K562 (cell line): Measurements from ENCODE around the gene COL4A6. TPM values are rescaled to one million over a fixed set of nuclear protein-coding genes. Genes with fewer than 3 reads are reported as not detected.

Experiments
- ATAC-seq: fragments of 200-7000 bp; cut with Tn5 transposase; 3 replicates; pipeline ENCODE4 v1.9.1; 2020; ENCODE audit warnings: moderate library complexity
- BruUV-seq: library from RNA; stranded (reverse); fragments of 400-500 nt; replicated peaks from 2 replicates; lab custom pipeline; 2021; lab: Mats Ljungman, UMichigan
- CTCF ChIA-PET: fragments of 300-600 bp; formaldehyde crosslinking; extraction: SDS; loops from one replicate; lab custom pipeline; 2021; ENCODE audit warnings: low intra/inter-chr PET ratio; lab: Yijun Ruan, JAX
- POLR2A ChIA-PET: fragments of 300-600, 350-650 bp; sonication (Branson Sonifier 250); formaldehyde crosslinking; extraction: SDS; loops from one replicate; lab custom pipeline; 2021; ENCODE audit warnings: antibody characterized with exemption, inconsistent platforms; lab: Yijun Ruan, JAX
- DNase-seq, 4 experiments: peaks; one replicate each; pipeline versions ENCODE4 v3.0.0 to v3.0.0-alpha.2; 2011 to 2018; ENCODE audit warnings: low spot score in 3 of 4, mixed read lengths in 3 of 4; ENCODE audit errors: extremely low read depth in 1 of 4
- FAIRE-seq: peaks from 2 replicates; lab custom pipeline; 2011; peaks lifted over from hg19 to GRCh38; lab: Jason Lieb, UNC
- H2AFZ ChIP-seq: 2 replicates; pipeline ENCODE4 v1.6.0; 2011; ENCODE audit warnings: low read depth, low read length, control low read depth, inconsistent platforms
- H3K27ac ChIP-seq: fragments of 200-600 bp; 3 replicates; pipeline ENCODE4 v1.8.0; 2011; ENCODE audit warnings: low read depth, mild to moderate bottlenecking, control low read depth, inconsistent platforms, low read length, moderate library complexity, mixed read lengths; ENCODE audit errors: extremely low read depth
- H3K27me3 ChIP-seq, 2 experiments: fragments of 300-600 bp in 1 of 2; 2 replicates in 1 of 2; 3 replicates in 1 of 2; pipeline versions ENCODE4 v1.6.0 to v1.8.0; 2011; ENCODE audit warnings: inconsistent platforms in 2 of 2, low read length in 2 of 2, mild to moderate bottlenecking in 1 of 2, mixed read lengths in 1 of 2, moderate library complexity in 1 of 2; ENCODE audit not compliant: control insufficient read depth in 2 of 2, insufficient read depth in 2 of 2
- H3K36me3 ChIP-seq: fragments of 300-600 bp; 3 replicates; pipeline ENCODE4 v1.8.0; 2011; ENCODE audit warnings: mild to moderate bottlenecking, low read length, inconsistent platforms; ENCODE audit not compliant: control insufficient read depth, insufficient read depth
- H3K4me1 ChIP-seq, 2 experiments: fragments of 200-600 bp in 1 of 2; replicated peaks in 1 of 2; 2 replicates in 1 of 2; 3 replicates in 1 of 2; pipeline versions ENCODE4 v1.5.1 to v1.8.0; 2011; ENCODE audit warnings: inconsistent platforms in 2 of 2, low read length in 2 of 2, mild to moderate bottlenecking in 1 of 2, mixed read lengths in 1 of 2, moderate library complexity in 1 of 2; ENCODE audit not compliant: control insufficient read depth in 2 of 2, insufficient read depth in 2 of 2
- H3K4me2 ChIP-seq: 2 replicates; pipeline ENCODE4 v1.6.1; 2011; ENCODE audit warnings: low read length, control low read depth, inconsistent platforms, mixed read lengths; ENCODE audit not compliant: insufficient read depth
- H3K4me3 ChIP-seq: fragments of 200-600 bp; sonication (generic), shearing (Covaris generic); 2 replicates; pipeline ENCODE4 v1.5.1; 2016; ENCODE audit warnings: control low read depth, inconsistent platforms
- H3K79me2 ChIP-seq: fragments of 200-600 bp; 3 replicates; pipeline ENCODE4 v1.8.0; 2011; ENCODE audit warnings: low read length, inconsistent platforms; ENCODE audit not compliant: control insufficient read depth, insufficient read depth
- H3K9ac ChIP-seq, 2 experiments: 2 replicates each; pipeline versions ENCODE4 v1.6.0 to v1.6.1; 2011; ENCODE audit warnings: low read depth in 2 of 2, low read length in 2 of 2, control low read depth in 1 of 2, inconsistent platforms in 1 of 2, mild to moderate bottlenecking in 1 of 2, mixed read lengths in 1 of 2; ENCODE audit not compliant: insufficient read depth in 1 of 2
- H3K9me1 ChIP-seq: one replicate; pipeline ENCODE4 v1.6.0; 2011; ENCODE audit warnings: inconsistent platforms, mild to moderate bottlenecking, low read length, moderate library complexity; ENCODE audit not compliant: control insufficient read depth, insufficient read depth
- H3K9me3 ChIP-seq: replicated peaks from 2 replicates; pipeline ENCODE4 v1.5.1; 2011; ENCODE audit warnings: low read depth, low read length, inconsistent platforms; ENCODE audit not compliant: control insufficient read depth, insufficient read depth
- H4K20me1 ChIP-seq: replicated peaks from 2 replicates; pipeline ENCODE4 v1.6.1; 2011; ENCODE audit warnings: low read length, inconsistent platforms, mixed read lengths; ENCODE audit not compliant: control insufficient read depth, insufficient read depth
- ATF6 ChIP-seq: sonication (generic); formaldehyde crosslinking; IDR thresholded peaks from 2 replicates; pipeline ENCODE4 v1.4.0; 2020; ENCODE audit warnings: mild to moderate bottlenecking, missing genetic modification reagents
- GATAD2B ChIP-seq: fragments of 450-650 bp; IDR thresholded peaks from 2 replicates; pipeline ENCODE4 v1.6.1; 2017; ENCODE audit warnings: mild to moderate bottlenecking, borderline replicate concordance
- IFI16 ChIP-seq: fragments of 250-450 bp; sonication (Bioruptor Pico); IDR thresholded peaks from 2 replicates; pipeline ENCODE4 v2.1.2; 2022; ENCODE audit warnings: mild to moderate bottlenecking, inconsistent platforms
- KAT8 ChIP-seq: fragments of 450-650 bp; IDR thresholded peaks from 2 replicates; pipeline ENCODE4 v1.6.1; 2016; ENCODE audit warnings: low read depth, mild to moderate bottlenecking
- RFX7 ChIP-seq: fragments of 250-450 bp; sonication (Bioruptor Pico); IDR thresholded peaks from 2 replicates; pipeline ENCODE4 v1.5.1; 2021; ENCODE audit warnings: mild to moderate bottlenecking
- ZBED1 ChIP-seq: IDR thresholded peaks from 2 replicates; pipeline ENCODE4 v1.6.1; 2014
- ZFP1 ChIP-seq: fragments of 450-650 bp; formaldehyde crosslinking; IDR thresholded peaks from 2 replicates; pipeline ENCODE4 v1.4.0; 2020; ENCODE audit warnings: mild to moderate bottlenecking, mixed read lengths
- ZNF589 ChIP-seq: fragments of 200-800 bp; sonication (Bioruptor generic); IDR thresholded peaks from 2 replicates; pipeline ENCODE4 v1.6.1; 2016; ENCODE audit warnings: low read depth, missing genetic modification characterization, missing compliant biosample characterization
- WGBS: fragments of 100-300 bp; shearing (Covaris generic); methylation state at CpG from one replicate; pipeline ENCODE4 v1.1.6; 2016; ENCODE audit warnings: low coverage, mixed read lengths; ENCODE audit not compliant: insufficient coverage; ENCODE audit errors: missing lambda C conversion rate; 5-methylcytosine and 5-hydroxymethylcytosine counted together
- in situ Hi-C: fragments of 300-500 bp; cut with MboI; formaldehyde crosslinking; loops from 4 replicates; pipeline ENCODE4 v1.15.0; 2018; ENCODE audit warnings: inconsistent platforms, mixed read lengths
- intact Hi-C: fragments of 100-400 bp; cut with micrococcal nuclease; formaldehyde crosslinking; loops from 2 replicates; pipeline ENCODE4 v1.14.2; 2022
- polyA plus RNA-seq, 8 experiments: library from polyadenylated mRNA; depleted of rRNA in 4 of 8; stranded (reverse) in 5 of 8; unstranded in 3 of 8; fragments of >200 nt; fragmentation: Nextera tagmentation in 2 of 8; fragmentation: Illumina TruSeq in 1 of 8; extraction: Ambion mirVana in 2 of 8; extraction: Trizol in 1 of 8; gene quantifications; 2 replicates each; pipeline versions ENCODE4 v1.2.1 to v1.2.3, GENCODE V29; 2011 to 2014; ENCODE audit warnings: inconsistent platforms in 1 of 8, missing spikeins in 1 of 8
- total RNA-seq, 7 experiments: library from RNA; depleted of rRNA in 6 of 7; stranded (reverse); fragments of >200 nt in 6 of 7; fragmentation: Illumina TruSeq in 2 of 7; extraction: Trizol in 2 of 7; gene quantifications; 2 replicates each; pipeline versions ENCODE4 v1.2.1 to v1.2.3, GENCODE V29; 2011 to 2021; ENCODE audit warnings: low replicate concordance in 1 of 7

COL4A6 gene
- total and polyA plus RNA-seq, 9 of the 15 experiments (the other 6 are each of a cell fraction or from before 2014, with no cell fraction given), result 0.02 to 0.05 TPM; not detected in 7

- H3K27me3 ChIP-seq, result no peaks in the 10 kb centered on the region
- no peaks in the 10 kb centered on the region for H3K9me3 ChIP-seq
- no peak overlapping the region for H3K4me3 ChIP-seq
- WGBS, result 2% methylated on average over 4 of the region's 4 CpGs
- H3K4me2 ChIP-seq, result no peak overlapping the region
- no peak for ATAC-seq
- CTCF ChIA-PET, result no interaction called here
- no peaks in the 10 kb centered on the region for H4K20me1 ChIP-seq
- BruUV-seq, result no TSS peak
- FAIRE-seq, result no peak
- POLR2A ChIA-PET, result no interaction called here
- no peak overlapping the region for H3K9ac ChIP-seq
- intact Hi-C loops, result no loop called here
- H3K9me1 ChIP-seq, result no peaks in the 10 kb centered on the region
- no peaks in the 10 kb centered on the region for H3K79me2 ChIP-seq
- H2AFZ ChIP-seq, result no peak overlapping the region
- no peaks in the 10 kb centered on the region for H3K36me3 ChIP-seq
- no peak overlapping the region for H3K27ac ChIP-seq
- no peak for DNase-seq
- TF ChIP-seq GATAD2B (no peak), RFX7 (CRISPR knock-in tag) (no peak), ATF6 (CRISPR knock-in tag) (no peak), ZBED1 (no peak), IFI16 (no peak), ZFP1 (CRISPR knock-in tag) (no peak), ZNF589 (no peak), KAT8 (no peak)
- in situ Hi-C loops, result no loop called here
- no peaks in the 10 kb centered on the region for H3K4me1 ChIP-seq
These were observed 162.5 kb downstream of the COL4A6 start for GRCh38 chrX:108275732-108276131.
